Kidney (tissue), 14 donors: ENCODE data around the gene EEF2KMT. TPM values are rescaled to one million over a fixed set of nuclear protein-coding genes. Genes with fewer than 3 reads are reported as not detected.

Source experiments
- DNase-seq, 5 donors: peaks; one replicate each; pipeline ENCODE4 v3.0.0-alpha.2; 2013 to 2020
- FAIRE-seq: peaks from 2 replicates; lab custom pipeline; 2012; peaks lifted over from hg19 to GRCh38; lab: Jason Lieb, UNC
- H3K27ac ChIP-seq, 2 donors: one replicate each; pipeline ENCODE4 v1.7.0; 2013; ENCODE audit warnings: low read depth in 2 of 2, low read length in 2 of 2, inconsistent platforms in 1 of 2
- H3K27me3 ChIP-seq: one replicate; pipeline ENCODE4 v1.7.1; 2013; ENCODE audit warnings: low read length, inconsistent platforms; ENCODE audit not compliant: control insufficient read depth, insufficient read depth
- H3K36me3 ChIP-seq, 3 donors: one replicate each; pipeline versions ENCODE4 v1.7.0 to v1.7.1; 2013; ENCODE audit warnings: low read length in 3 of 3, control low read depth in 1 of 3, inconsistent platforms in 1 of 3; ENCODE audit not compliant: insufficient read depth in 3 of 3, control insufficient read depth in 2 of 3
- H3K4me1 ChIP-seq, 3 donors: one replicate each; pipeline versions ENCODE4 v1.7.0 to v1.7.1; 2013; ENCODE audit warnings: low read length in 3 of 3, inconsistent platforms in 1 of 3, low read depth in 1 of 3; ENCODE audit not compliant: control insufficient read depth in 2 of 3, insufficient read depth in 2 of 3
- H3K4me3 ChIP-seq, 3 donors: one replicate each; pipeline versions ENCODE4 v1.7.0 to v1.8.1; 2013; ENCODE audit warnings: low read length in 3 of 3, control low read depth in 1 of 3, inconsistent platforms in 1 of 3
- H3K9ac ChIP-seq, 3 donors: one replicate each; pipeline versions ENCODE4 v1.7.0 to v1.7.1; 2013; ENCODE audit warnings: low read length in 3 of 3, control low read depth in 1 of 3, inconsistent platforms in 1 of 3
- H3K9me3 ChIP-seq, 3 donors: one replicate each; pipeline versions ENCODE4 v1.7.0 to v1.7.1; 2013; ENCODE audit warnings: low read length in 3 of 3, control low read depth in 1 of 3, inconsistent platforms in 1 of 3; ENCODE audit not compliant: control insufficient read depth in 2 of 3, insufficient read depth in 1 of 3
- intact Hi-C: fragments of 100-400 bp; cut with DNase I; formaldehyde crosslinking; loops from one replicate; pipeline ENCODE4 v1.11.1; 2022
- polyA plus RNA-seq: library from polyadenylated mRNA; stranded (reverse); fragments of 350-450 nt; fragmentation: Illumina TruSeq; extraction: RNeasy Lipid Tissue Mini Kit (QIAGEN cat#74804); gene quantifications from one replicate; pipeline ENCODE4 v1.2.3, GENCODE V29; 2014; ENCODE audit warnings: low read depth, low replicate concordance; ENCODE audit not compliant: insufficient read depth
- total RNA-seq: library from RNA; stranded (reverse); fragmentation: NEBNext Ultra II Directional; extraction: Animal tissue kit (Norgen Biotek cat#: 25700); gene quantifications from one replicate; pipeline ENCODE4 v1.2.1, GENCODE V29; 2021
- TF ChIP-seq, protein P1 (sequence below): IDR thresholded peaks from 3 replicates; pipeline ENCODE4 v1.5.1; 2012; ENCODE audit warnings: mild to moderate bottlenecking, moderate library complexity, borderline replicate concordance; ENCODE audit not compliant: insufficient read depth; ENCODE audit errors: extremely low read depth
- donor health status: control.
- donor health status: control.
- donor health status: control.
- donor health status: control.
- donor health status: control.
- donor health status: DM: yes; HTN: yes; CAD: no.
- donor health status: Normal renal cell carcinoma (clear cell type).

The EEF2KMT gene
- total and polyA plus RNA-seq, 2 donors from 2014 or later, result 11.1 to 12.8 TPM

DNA sequence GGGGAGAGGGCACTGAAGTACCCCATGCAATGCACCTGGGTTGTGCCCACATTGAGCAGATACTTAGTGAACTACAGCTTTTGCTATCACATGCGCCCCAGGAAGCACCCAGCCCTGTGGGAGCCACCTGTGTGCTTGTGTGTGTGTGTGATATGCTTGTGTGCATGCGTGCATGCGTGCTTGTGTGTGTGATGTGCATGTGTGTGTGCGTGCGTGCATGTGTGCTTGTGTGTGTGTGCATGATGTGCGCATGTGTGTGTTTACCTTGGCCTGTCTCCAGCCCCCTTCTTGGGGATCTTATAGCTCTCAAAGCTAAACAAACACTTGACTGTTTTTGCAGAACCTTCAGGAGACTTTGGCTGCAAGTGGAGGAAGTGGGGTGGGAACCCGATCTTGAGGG, 32.7 kb downstream of the EEF2KMT start:
- Histone ChIP-seq H3K4me3 (peak overlapping the region in 1 of 3 donors; percentile 53), H3K27me3 (no peaks in the 10 kb centered on the region), H3K9ac (no peak overlapping the region), H3K36me3 (no peaks in the 10 kb centered on the region), H3K9me3 (no peaks in the 10 kb centered on the region), H3K27ac (no peak overlapping the region), H3K4me1 (peaks cover 0 to 2% (median 0%) of the 10 kb centered on the region in 3 donors)
- DNase-seq, result peak in 3 of 5 donors; percentile 18 to 61 (median 30)
- TF ChIP-seq, protein P1, sequence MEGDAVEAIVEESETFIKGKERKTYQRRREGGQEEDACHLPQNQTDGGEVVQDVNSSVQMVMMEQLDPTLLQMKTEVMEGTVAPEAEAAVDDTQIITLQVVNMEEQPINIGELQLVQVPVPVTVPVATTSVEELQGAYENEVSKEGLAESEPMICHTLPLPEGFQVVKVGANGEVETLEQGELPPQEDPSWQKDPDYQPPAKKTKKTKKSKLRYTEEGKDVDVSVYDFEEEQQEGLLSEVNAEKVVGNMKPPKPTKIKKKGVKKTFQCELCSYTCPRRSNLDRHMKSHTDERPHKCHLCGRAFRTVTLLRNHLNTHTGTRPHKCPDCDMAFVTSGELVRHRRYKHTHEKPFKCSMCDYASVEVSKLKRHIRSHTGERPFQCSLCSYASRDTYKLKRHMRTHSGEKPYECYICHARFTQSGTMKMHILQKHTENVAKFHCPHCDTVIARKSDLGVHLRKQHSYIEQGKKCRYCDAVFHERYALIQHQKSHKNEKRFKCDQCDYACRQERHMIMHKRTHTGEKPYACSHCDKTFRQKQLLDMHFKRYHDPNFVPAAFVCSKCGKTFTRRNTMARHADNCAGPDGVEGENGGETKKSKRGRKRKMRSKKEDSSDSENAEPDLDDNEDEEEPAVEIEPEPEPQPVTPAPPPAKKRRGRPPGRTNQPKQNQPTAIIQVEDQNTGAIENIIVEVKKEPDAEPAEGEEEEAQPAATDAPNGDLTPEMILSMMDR, result no peak
- intact Hi-C loops, result no loop called here
- FAIRE-seq, result no peak

DNA sequence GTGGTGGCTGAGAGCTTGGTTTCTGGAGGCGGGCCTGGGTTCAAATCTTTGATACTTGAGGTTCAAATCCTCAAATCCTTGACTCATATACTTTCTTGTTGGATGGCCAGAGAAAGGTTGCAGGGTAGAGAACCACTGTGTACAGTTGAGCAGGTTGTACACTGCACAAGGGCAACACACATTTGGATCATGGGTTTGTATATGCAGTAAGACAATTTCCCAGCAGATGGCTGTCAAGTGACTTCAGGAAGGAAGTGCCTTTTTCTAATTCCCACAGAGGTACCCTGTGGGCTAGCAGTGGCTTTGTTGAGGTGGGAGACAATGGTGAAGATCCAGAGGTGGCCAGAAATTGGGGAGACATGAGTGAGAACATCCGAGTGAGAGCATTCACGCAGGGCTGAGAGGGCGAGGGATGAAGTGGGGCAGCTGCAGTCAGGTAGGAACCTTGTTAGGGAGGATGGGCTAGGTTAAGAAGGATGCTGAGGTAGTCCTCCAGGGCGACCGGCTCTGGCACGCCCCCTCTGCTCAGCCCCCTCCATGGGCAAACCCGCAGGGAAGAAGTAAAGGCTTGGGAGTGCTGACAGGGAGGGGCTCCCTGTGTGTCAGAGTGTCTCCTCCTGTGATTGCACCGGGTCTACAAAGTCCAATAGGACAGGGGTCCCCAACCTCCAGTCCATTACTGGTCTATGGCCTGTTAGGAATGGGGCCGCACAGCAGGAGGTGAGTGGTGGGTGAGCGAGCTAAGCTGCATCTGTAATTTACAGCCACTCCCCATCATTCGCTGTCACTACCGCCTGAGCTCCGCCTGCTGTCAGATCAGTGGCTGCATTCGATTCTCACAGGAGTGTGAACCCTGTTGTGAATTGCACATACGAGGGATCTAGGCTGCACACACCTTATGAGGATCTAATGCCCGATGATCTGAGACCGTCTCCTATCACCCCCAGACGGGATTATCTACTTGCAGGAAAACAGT, 34.5 kb downstream of the EEF2KMT start:
- DNase-seq, result no peak
- no peaks in the 10 kb centered on the region for H3K27me3 ChIP-seq
- H3K4me3 ChIP-seq, result no peak overlapping the region
- no peaks in the 10 kb centered on the region for H3K9me3 ChIP-seq
- H3K4me1 ChIP-seq, result peaks cover 0 to 2% (median 0%) of the 10 kb centered on the region in 3 donors
- FAIRE-seq, result no peak
- H3K27ac ChIP-seq, result no peak overlapping the region
- intact Hi-C loops, result no loop called here
- no peak overlapping the region for H3K9ac ChIP-seq
- TF ChIP-seq, protein P1, result no peak
- no peaks in the 10 kb centered on the region for H3K36me3 ChIP-seq

DNA sequence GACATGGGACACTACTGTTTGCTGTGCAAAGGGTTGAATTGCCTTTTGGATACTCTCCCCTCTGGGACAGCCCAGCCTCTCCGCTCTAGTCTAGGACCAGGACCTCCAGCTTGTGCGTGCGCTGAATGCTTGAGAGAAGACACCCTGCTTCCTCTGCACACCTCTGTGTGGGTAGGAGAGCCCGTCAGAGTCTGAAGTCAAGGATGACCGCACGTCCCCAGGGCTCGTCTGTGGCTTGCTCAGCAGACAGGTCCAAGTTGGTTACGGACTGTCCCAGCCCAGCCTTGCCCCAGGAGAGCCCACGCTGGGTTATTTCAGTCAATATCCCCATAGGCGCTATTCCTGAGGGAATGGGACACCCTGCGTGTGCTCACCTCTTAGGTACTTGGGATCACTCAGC, 35.5 kb downstream of the EEF2KMT start:
- no peak for FAIRE-seq

More for the DNA sequence above, 35.5 kb downstream of the EEF2KMT start:
- Histone ChIP-seq H3K4me3 (no peak overlapping the region), H3K9ac (no peak overlapping the region), H3K36me3 (no peaks in the 10 kb centered on the region), H3K27me3 (no peaks in the 10 kb centered on the region), H3K9me3 (no peaks in the 10 kb centered on the region), H3K27ac (no peak overlapping the region), H3K4me1 (peaks cover 0 to 2% (median 0%) of the 10 kb centered on the region in 3 donors)
- intact Hi-C loops, result no loop called here
- no peak for DNase-seq
- TF ChIP-seq, protein P1, result no peak
